HepG2 (cell line): ENCODE data around the gene TPSB2. TPM values are rescaled to one million over a fixed set of nuclear protein-coding genes. Genes with fewer than 3 reads are reported as not detected.

Source experiments
- ATF4 ChIP-seq, 2 experiments: fragments of 450-650 bp in 1 of 2; sonication (generic) in 1 of 2; formaldehyde crosslinking; IDR thresholded peaks; 2 replicates each; pipeline versions ENCODE4 v1.5.0 to v1.8.0; 2020 to 2022; ENCODE audit warnings: mild to moderate bottlenecking in 1 of 2, missing genetic modification reagents in 1 of 2
- CTCF ChIP-seq: sonication (generic); formaldehyde crosslinking; IDR thresholded peaks from 2 replicates; pipeline ENCODE4 v1.5.0; 2020; ENCODE audit warnings: mild to moderate bottlenecking, missing genetic modification reagents, moderate library complexity
- KDM2A ChIP-seq: sonication (generic); formaldehyde crosslinking; IDR thresholded peaks from 2 replicates; pipeline ENCODE4 v1.4.0; 2020; ENCODE audit warnings: low read depth, missing genetic modification reagents, borderline replicate concordance
- MNT ChIP-seq: fragments of 450-650 bp; IDR thresholded peaks from 2 replicates; pipeline ENCODE4 v1.6.1; 2016
- MXD3 ChIP-seq: IDR thresholded peaks from 2 replicates; pipeline ENCODE4 v1.6.1; 2016; ENCODE audit warnings: mild to moderate bottlenecking, missing biosample characterization, missing genetic modification reagents
- RAD21 ChIP-seq: fragments of 450-650 bp; formaldehyde crosslinking; IDR thresholded peaks from 2 replicates; pipeline ENCODE4 v1.5.0; 2020; ENCODE audit warnings: mild to moderate bottlenecking
- SMC3 ChIP-seq: IDR thresholded peaks from 2 replicates; pipeline ENCODE4 v1.6.1; 2011; ENCODE audit warnings: low read length, improper control_type of control experiment
- STAG1 ChIP-seq: sonication (generic); formaldehyde crosslinking; IDR thresholded peaks from 2 replicates; pipeline ENCODE4 v1.4.0; 2020; ENCODE audit warnings: missing genetic modification reagents
- WIZ ChIP-seq: sonication (generic); formaldehyde crosslinking; IDR thresholded peaks from 2 replicates; pipeline ENCODE4 v1.5.1; 2020; ENCODE audit warnings: mild to moderate bottlenecking, missing genetic modification reagents
- ZBTB7B ChIP-seq: sonication (generic); formaldehyde crosslinking; IDR thresholded peaks from 2 replicates; pipeline ENCODE4 v1.4.0; 2020; ENCODE audit warnings: missing genetic modification reagents
- ZNF687 ChIP-seq: sonication (generic); formaldehyde crosslinking; IDR thresholded peaks from 2 replicates; pipeline ENCODE4 v1.5.1; 2020; ENCODE audit warnings: mild to moderate bottlenecking, missing genetic modification reagents, moderate library complexity
- ZNF766 ChIP-seq: sonication (generic); formaldehyde crosslinking; IDR thresholded peaks from 2 replicates; pipeline ENCODE4 v1.5.0; 2020; ENCODE audit warnings: missing genetic modification reagents, borderline replicate concordance
- ZNF879 ChIP-seq: sonication (generic); formaldehyde crosslinking; IDR thresholded peaks from 2 replicates; pipeline ENCODE4 v1.8.1; 2023; ENCODE audit warnings: missing genetic modification reagents
- polyA plus RNA-seq, 8 experiments: library from polyadenylated mRNA; depleted of rRNA in 3 of 8; stranded (reverse) in 7 of 8; unstranded in 1 of 8; fragments of >200 nt; fragmentation: Illumina TruSeq in 4 of 8; extraction: Trizol in 4 of 8; gene quantifications; 2 replicates each; pipeline versions ENCODE4 v1.2.1 to v1.2.3, GENCODE V29; 2011 to 2016; ENCODE audit warnings: low read depth in 4 of 8, missing spikeins in 1 of 8, mixed read lengths in 1 of 8; ENCODE audit not compliant: insufficient read depth in 1 of 8
- total RNA-seq, 5 experiments: library from RNA; depleted of rRNA; stranded (reverse); fragments of >200 nt; fragmentation: Illumina TruSeq; extraction: Trizol; gene quantifications; 2 replicates each; pipeline ENCODE4 v1.2.3, GENCODE V29; 2016; ENCODE audit warnings: low read depth in 1 of 5

The TPSB2 gene
- total and polyA plus RNA-seq, 2 of the 13 experiments (the other 11 are each of a cell fraction or from before 2014, with no cell fraction given) = not detected

GRCh38 chr16:1194665-1195392 lies 35.2 kb downstream of the TPSB2 start (continued):
- TF ChIP-seq ZNF687 (CRISPR knock-in tag) = 0 out of 2 replicates have a peak, but pooled peaks have one; percentile 25
- TF ChIP-seq CTCF (CRISPR knock-in tag) = peak; percentile 86
- 0 out of 2 replicates have a peak, but pooled peaks have one; percentile 19 for TF ChIP-seq KDM2A (CRISPR knock-in tag)
- peak; percentile 92 for TF ChIP-seq STAG1 (CRISPR knock-in tag)
- peak; percentile 30; the same call in 1 of the 2 replicates for TF ChIP-seq ZBTB7B
- peak; percentile 48; the same call in 1 of the 2 replicates for TF ChIP-seq MNT
- TF ChIP-seq ATF4 (CRISPR knock-in tag; IDR thresholded peaks at IDR 0.05) = no peak
- peak; percentile 43; the same call in 1 of the 2 replicates for TF ChIP-seq SMC3
- peak; percentile 96 for TF ChIP-seq RAD21
- TF ChIP-seq ZNF879 (CRISPR knock-in tag) = no peak
- no peak for TF ChIP-seq WIZ (CRISPR knock-in tag)
- TF ChIP-seq ZNF766 (CRISPR knock-in tag) = no peak
- no peak for TF ChIP-seq MXD3 (CRISPR knock-in tag)
